ENCODE measurements around the gene GTF2E1. TPM values are rescaled to one million over a fixed set of nuclear protein-coding genes. Genes with fewer than 3 reads are reported as not detected.

GTF2E1 gene
- total and polyA plus RNA-seq, 2 donors (not counting 1 experiment from before 2014, with no cell fraction given), result 6.0 to 24.7 TPM

DNA sequence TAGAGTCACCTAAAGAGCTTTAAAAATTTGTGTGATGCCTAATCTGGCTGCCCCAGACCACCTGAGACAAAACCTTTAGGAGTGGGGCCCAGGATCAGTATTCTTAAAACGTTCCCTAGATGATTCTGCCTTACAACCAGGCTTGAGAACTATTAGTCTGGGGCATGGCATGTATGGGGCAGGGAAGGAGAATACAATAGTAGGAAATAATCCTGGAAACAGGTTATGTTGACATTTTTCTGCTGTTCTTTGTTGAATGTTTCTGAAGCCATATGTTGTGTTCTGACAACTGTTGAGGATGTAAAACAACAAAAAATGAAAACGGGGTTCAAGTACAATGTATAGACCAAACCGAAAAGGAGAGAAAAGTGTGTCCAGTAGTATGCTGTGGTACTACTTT is 2.9 kb downstream of the GTF2E1 start:
- no peak for ATAC-seq (ENCODE audit: low read depth)
- Histone ChIP-seq H3K9ac (ENCODE audit: low read length) (no peak overlapping the region), H3K79me2 (ENCODE audit: control insufficient read depth, insufficient read depth, low read length) (peaks cover 61% of the 10 kb centered on the region), H3K4me2 (replicated peaks; ENCODE audit: low read depth, low read length, poor library complexity, severe bottlenecking) (no peak overlapping the region), H3K9me3 (ENCODE audit: control extremely low read depth in 1 of 3, control insufficient read depth in 2 of 3, insufficient read depth in 1 of 3, low read length in 2 of 3) (no peaks in the 10 kb centered on the region), H3K4me3 (ENCODE audit: control extremely low read depth in 1 of 5, extremely low read depth in 1 of 5, insufficient read depth in 1 of 5, low read depth in 2 of 5, low read length in 4 of 5) (no peak overlapping the region), H3K36me3 (replicated peaks in 1 of 2; ENCODE audit: control extremely low read depth in 1 of 2, control insufficient read depth in 1 of 2, extremely low read depth in 1 of 2, insufficient read depth in 2 of 2, low read length in 1 of 2) (peaks cover 0 to 3% of the 10 kb centered on the region in 2 experiments), H4K20me1 (ENCODE audit: control insufficient read depth, insufficient read depth, low read length, poor library complexity, severe bottlenecking) (peaks cover 8% of the 10 kb centered on the region), H3K27ac (ENCODE audit: low read length in 2 of 2) (no peak overlapping the region), H2AFZ (ENCODE audit: insufficient read depth, low read depth, low read length, poor library complexity, severe bottlenecking) (no peak overlapping the region), H3K4me1 (ENCODE audit: control insufficient read depth in 2 of 2, insufficient read depth in 2 of 2, low read length in 2 of 2) (peaks cover 12 to 15% of the 10 kb centered on the region in 2 donors), H3K27me3 (replicated peaks in 1 of 4; ENCODE audit: control extremely low read depth in 1 of 4, control insufficient read depth in 3 of 4, insufficient read depth in 4 of 4, low read length in 3 of 4) (no peaks in the 10 kb centered on the region)
- Mint-ChIP-seq H3K27ac (no peak overlapping the region), H3K9me3 (ENCODE audit: insufficient read depth) (no peaks in the 10 kb centered on the region), H3K27me3 (no peaks in the 10 kb centered on the region), H3K4me1 (peaks cover 37% of the 10 kb centered on the region), H3K4me3 (no peak overlapping the region)
- no peak for DNase-seq
- TF ChIP-seq EZH2 (IDR thresholded peaks at IDR 0.05; ENCODE audit: borderline replicate concordance, insufficient read depth, low read depth, low read length, poor library complexity, severe bottlenecking), result no peak
- TF ChIP-seq, protein P1, sequence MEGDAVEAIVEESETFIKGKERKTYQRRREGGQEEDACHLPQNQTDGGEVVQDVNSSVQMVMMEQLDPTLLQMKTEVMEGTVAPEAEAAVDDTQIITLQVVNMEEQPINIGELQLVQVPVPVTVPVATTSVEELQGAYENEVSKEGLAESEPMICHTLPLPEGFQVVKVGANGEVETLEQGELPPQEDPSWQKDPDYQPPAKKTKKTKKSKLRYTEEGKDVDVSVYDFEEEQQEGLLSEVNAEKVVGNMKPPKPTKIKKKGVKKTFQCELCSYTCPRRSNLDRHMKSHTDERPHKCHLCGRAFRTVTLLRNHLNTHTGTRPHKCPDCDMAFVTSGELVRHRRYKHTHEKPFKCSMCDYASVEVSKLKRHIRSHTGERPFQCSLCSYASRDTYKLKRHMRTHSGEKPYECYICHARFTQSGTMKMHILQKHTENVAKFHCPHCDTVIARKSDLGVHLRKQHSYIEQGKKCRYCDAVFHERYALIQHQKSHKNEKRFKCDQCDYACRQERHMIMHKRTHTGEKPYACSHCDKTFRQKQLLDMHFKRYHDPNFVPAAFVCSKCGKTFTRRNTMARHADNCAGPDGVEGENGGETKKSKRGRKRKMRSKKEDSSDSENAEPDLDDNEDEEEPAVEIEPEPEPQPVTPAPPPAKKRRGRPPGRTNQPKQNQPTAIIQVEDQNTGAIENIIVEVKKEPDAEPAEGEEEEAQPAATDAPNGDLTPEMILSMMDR (IDR thresholded peaks at IDR 0.05), result no peak
- WGBS (ENCODE audit: insufficient coverage), result 96% methylated on average over 3 of the region's 3 CpGs
- ChIA-PET CTCF (no interaction called here), POLR2A (no interaction called here)
- intact Hi-C loops (cut with micrococcal nuclease), result no loop called here

DNA sequence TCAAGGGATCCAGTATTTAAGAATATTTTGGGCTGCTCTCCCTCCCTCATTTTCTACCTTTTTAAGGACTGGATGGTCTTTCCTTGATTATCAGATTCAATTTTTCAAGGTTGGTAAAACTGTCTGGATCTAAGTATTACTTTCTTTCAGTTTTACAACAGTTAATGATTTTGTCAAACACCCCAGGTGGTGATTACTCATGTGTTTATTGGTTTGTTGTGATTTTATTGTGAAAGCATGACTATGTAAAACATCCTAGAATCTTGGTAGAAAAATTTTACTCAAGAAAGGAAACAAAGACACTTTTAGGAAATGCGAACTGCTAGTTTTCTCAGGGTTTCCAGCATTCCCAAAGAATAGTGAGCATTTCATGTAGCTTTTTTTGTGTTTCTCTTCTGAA is 7.3 kb downstream of the GTF2E1 start:
- peaks cover 27% of the 10 kb centered on the region for H3K4me1 Mint-ChIP-seq
- H2AFZ ChIP-seq (ENCODE audit: insufficient read depth, low read depth, low read length, poor library complexity, severe bottlenecking), result no peak overlapping the region
- DNase-seq (no peak), ATAC-seq (ENCODE audit: low read depth) (no peak)
- no peaks in the 10 kb centered on the region for H3K4me1 ChIP-seq (ENCODE audit: control insufficient read depth in 2 of 2, insufficient read depth in 2 of 2, low read length in 2 of 2)
- no peak overlapping the region for H3K27ac Mint-ChIP-seq
- ChIA-PET POLR2A (no interaction called here), CTCF (no interaction called here)
- TF ChIP-seq, protein P1 (IDR thresholded peaks at IDR 0.05), result no peak
- no peak for TF ChIP-seq EZH2 (IDR thresholded peaks at IDR 0.05; ENCODE audit: borderline replicate concordance, insufficient read depth, low read depth, low read length, poor library complexity, severe bottlenecking)
- no peak overlapping the region for H3K4me3 Mint-ChIP-seq
- no CpG with 5 or more reads among the region's 1 CpG for WGBS (ENCODE audit: insufficient coverage)
- H3K4me2 ChIP-seq (replicated peaks; ENCODE audit: low read depth, low read length, poor library complexity, severe bottlenecking), result no peak overlapping the region
- H4K20me1 ChIP-seq (ENCODE audit: control insufficient read depth, insufficient read depth, low read length, poor library complexity, severe bottlenecking), result peaks cover 12% of the 10 kb centered on the region
- H3K79me2 ChIP-seq (ENCODE audit: control insufficient read depth, insufficient read depth, low read length), result peaks cover 65% of the 10 kb centered on the region
- intact Hi-C loops (cut with micrococcal nuclease), result no loop called here
- no peak overlapping the region for H3K9ac ChIP-seq (ENCODE audit: low read length)
- H3K27ac ChIP-seq (ENCODE audit: low read length in 2 of 2), result no peak overlapping the region
- H3K27me3 ChIP-seq (replicated peaks in 1 of 4; ENCODE audit: control extremely low read depth in 1 of 4, control insufficient read depth in 3 of 4, insufficient read depth in 4 of 4, low read length in 3 of 4), result no peaks in the 10 kb centered on the region
- H3K4me3 ChIP-seq (ENCODE audit: control extremely low read depth in 1 of 5, extremely low read depth in 1 of 5, insufficient read depth in 1 of 5, low read depth in 2 of 5, low read length in 4 of 5), result no peak overlapping the region
- H3K27me3 Mint-ChIP-seq, result no peaks in the 10 kb centered on the region
- no peaks in the 10 kb centered on the region for H3K9me3 ChIP-seq (ENCODE audit: control extremely low read depth in 1 of 3, control insufficient read depth in 2 of 3, insufficient read depth in 1 of 3, low read length in 2 of 3)
- H3K9me3 Mint-ChIP-seq (ENCODE audit: insufficient read depth), result no peaks in the 10 kb centered on the region
- H3K36me3 ChIP-seq (replicated peaks in 1 of 2; ENCODE audit: control extremely low read depth in 1 of 2, control insufficient read depth in 1 of 2, extremely low read depth in 1 of 2, insufficient read depth in 2 of 2, low read length in 1 of 2), result peaks cover 6 to 21% of the 10 kb centered on the region in 2 experiments

Measured in B cell (primary cell).